GF-D8 (cell line): ENCODE measurements around the gene TEX13A.

Experiments used
- DNase-seq: peaks from one replicate; lab custom pipeline; 2025; lab: John Stamatoyannopoulos, UW

The TEX13A gene

DNA sequence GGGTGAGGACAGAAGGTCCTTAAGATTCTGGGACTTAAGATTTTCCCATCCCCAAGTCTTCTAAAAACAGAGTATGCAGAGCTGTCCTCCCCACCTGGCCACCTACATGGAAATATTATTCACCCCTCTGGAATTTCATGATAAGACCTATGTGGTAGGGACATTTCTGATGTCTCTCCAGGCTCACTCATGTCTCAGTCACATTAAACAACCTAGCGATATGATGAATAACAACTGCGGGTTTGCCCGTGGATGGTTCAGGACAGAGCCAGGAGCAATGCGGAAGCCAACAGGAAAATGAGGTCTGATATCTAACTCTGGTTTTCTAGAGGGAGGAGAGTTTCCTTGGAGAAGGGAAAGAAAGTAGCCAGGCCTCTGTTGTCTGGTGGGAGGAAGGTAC lies 47.4 kb downstream of the TEX13A start:
- DNase-seq, result no peak
